ENCODE measurements around the gene NFASC.

Gene NFASC

DNA sequence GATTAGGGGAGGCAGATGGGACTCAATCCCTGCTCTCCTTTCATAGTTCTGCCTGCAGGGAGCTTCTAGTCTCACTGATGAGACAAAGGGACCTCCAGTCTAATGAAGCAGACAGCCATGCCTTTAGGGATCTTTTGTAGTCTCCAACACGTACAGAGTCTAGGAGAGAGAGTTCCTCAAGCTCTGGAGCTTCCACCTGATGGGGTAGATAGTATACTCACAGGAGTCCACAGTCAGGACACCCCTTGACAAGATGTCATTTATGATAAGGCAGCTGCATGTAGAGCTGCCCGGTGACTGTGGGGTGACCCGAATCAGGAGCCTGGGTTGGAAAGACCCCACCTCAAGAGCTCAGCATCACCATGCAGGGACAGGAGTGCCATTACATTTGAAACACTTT is 117.0 kb downstream of the NFASC start:
- H3K4me3 Mint-ChIP-seq, result no peak overlapping the region

DNA sequence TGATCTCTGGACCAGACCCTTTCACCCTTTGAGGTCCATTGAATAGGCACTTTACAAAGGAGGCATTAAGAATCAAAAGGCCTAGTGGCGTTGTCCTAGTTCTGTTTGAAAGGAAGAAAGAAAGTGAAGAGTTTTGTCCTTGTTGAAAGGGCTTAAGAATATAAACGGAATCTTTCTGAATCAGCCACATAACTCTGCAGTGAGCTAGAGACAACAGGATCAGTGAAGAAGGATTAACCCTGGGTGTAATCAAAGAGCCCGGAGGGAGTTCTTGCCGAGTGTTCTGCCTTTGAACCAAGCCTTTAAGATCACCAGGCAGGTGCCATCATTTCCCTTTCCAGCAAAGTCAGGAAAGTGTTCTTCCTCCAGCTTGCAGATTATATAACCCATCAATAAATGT is 117.5 kb downstream of the NFASC start:
- H3K4me3 Mint-ChIP-seq, result no peak overlapping the region
- H3K27me3 Mint-ChIP-seq (ENCODE audit: low read depth), result peaks cover 2% of the 10 kb centered on the region

More for the DNA sequence above, 117.0 kb downstream of the NFASC start:
- Mint-ChIP-seq H3K4me1 (ENCODE audit: low read depth) (peaks cover 10% of the 10 kb centered on the region), H3K9me3 (no peaks in the 10 kb centered on the region), H3K27me3 (ENCODE audit: low read depth) (peaks cover 7% of the 10 kb centered on the region), H3K27ac (no peak overlapping the region), H3K36me3 (ENCODE audit: low read depth) (no peaks in the 10 kb centered on the region)
- no peak for DNase-seq (ENCODE audit: low spot score)

DNA sequence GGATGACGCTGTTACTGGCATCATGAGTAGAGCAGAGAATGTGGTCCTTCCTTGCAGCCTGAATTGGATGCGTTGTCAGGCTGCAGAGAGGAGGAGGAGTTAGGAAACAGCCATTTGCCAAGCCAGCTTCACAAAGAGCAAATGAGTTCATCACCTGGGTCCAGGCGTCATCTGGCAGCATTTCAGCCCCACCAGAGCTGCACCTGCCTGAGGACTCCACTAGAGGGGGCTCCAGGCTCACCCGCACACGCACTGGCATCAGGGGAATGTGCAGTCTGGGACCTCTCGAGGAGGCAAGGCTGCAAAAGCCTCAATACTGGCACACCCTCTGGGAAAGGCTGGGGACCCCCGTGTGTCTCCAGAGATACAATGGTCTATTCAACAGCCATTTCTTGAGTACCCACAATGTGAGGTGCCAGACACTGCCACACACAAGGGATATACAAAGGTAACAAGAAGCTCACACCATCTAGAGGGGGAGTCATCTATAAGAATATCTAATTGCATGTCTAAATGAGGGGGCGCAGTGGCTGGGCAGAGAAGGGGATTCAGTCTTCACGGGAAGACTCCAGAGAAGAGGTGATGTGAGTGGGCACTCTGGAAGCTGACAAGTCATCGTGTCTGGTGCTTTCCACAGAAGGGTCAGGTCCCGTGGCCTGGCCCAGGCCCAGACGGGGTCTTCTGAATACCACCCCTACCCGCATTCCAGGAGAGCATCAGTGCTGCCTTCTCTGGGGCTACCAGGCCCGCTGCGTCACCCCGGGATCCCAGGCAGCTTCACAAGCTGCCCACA is 118.8 kb downstream of the NFASC start:
- DNase-seq (ENCODE audit: low spot score), result peak; percentile 35
- Mint-ChIP-seq H3K9me3 (no peaks in the 10 kb centered on the region), H3K27me3 (ENCODE audit: low read depth) (peaks cover 2% of the 10 kb centered on the region), H3K4me3 (no peak overlapping the region), H3K4me1 (ENCODE audit: low read depth) (peaks cover 8% of the 10 kb centered on the region), H3K36me3 (ENCODE audit: low read depth) (no peaks in the 10 kb centered on the region), H3K27ac (no peak overlapping the region)

More for the DNA sequence above, 117.5 kb downstream of the NFASC start:
- no peaks in the 10 kb centered on the region for H3K9me3 Mint-ChIP-seq
- peaks cover 8% of the 10 kb centered on the region for H3K4me1 Mint-ChIP-seq (ENCODE audit: low read depth)
- H3K36me3 Mint-ChIP-seq (ENCODE audit: low read depth), result no peaks in the 10 kb centered on the region
- DNase-seq (ENCODE audit: low spot score), result no peak
- no peak overlapping the region for H3K27ac Mint-ChIP-seq

DNA sequence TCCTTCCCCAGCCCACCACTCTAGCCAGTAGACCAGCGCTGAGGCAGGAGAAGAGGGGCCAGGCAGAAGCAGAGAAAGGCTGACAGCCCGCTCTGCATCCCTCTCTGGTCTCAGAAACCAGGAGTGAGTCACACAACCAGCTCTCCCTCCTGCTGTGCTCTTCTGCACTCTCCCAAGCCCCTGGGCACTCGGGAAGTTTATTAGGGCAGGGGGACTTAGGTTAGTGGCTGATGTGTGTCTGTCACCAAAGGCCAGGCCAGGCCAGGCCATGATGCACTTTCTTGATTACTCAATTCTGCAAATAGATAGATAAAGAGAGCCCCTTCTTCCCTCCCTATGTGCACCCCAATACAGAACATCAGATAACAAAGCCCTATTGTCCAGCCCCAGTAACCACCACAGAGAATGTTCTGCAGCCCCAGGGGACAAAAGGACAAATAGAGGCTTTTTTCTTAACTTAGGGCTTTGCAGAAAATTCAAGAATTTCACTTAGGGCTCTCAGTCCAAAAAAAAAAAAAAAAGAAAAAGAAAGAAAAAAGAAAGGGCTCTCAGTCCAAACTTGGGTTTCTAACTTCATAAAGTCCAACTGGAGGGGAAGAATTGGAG is 119.5 kb downstream of the NFASC start:
- H3K4me1 Mint-ChIP-seq (ENCODE audit: low read depth), result peaks cover 8% of the 10 kb centered on the region
- H3K27ac Mint-ChIP-seq, result no peak overlapping the region
- no peaks in the 10 kb centered on the region for H3K36me3 Mint-ChIP-seq (ENCODE audit: low read depth)
- H3K27me3 Mint-ChIP-seq (ENCODE audit: low read depth), result peaks cover 2% of the 10 kb centered on the region
- DNase-seq (ENCODE audit: low spot score), result no peak
- no peak overlapping the region for H3K4me3 Mint-ChIP-seq
- H3K9me3 Mint-ChIP-seq, result no peaks in the 10 kb centered on the region

DNA sequence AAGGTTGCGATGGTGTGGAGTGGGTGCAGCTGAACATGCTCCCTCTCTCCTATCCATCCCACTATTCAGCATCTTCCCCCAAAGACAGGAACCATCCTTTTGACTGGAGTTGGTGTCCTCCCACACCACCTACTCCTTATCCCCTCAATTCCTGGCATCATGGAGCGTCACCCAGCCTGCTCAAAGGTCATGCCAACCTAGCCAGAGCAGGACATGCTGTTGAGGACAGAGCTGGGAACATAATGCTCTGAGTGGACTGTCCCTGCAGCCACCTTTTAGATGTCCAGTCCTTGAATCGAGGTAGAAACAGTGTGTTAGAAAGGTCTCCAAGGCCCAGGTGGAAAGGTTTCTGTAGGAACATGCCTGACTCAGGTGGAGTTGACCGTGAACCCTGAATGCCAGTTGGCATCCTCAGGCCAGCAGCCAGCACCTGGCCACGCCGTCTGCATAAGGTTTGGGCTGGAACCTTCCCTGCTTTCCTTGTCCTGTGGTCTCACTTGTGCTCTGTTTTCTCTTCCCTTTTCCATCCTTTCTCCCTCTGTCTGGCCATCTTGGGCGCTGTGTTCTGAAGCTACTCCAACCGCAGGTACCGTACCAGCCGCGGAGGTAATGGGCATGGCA is 120.2 kb downstream of the NFASC start:
- no peak overlapping the region for H3K27ac Mint-ChIP-seq
- no peaks in the 10 kb centered on the region for H3K9me3 Mint-ChIP-seq
- no peak overlapping the region for H3K4me3 Mint-ChIP-seq
- H3K36me3 Mint-ChIP-seq (ENCODE audit: low read depth), result no peaks in the 10 kb centered on the region
- H3K4me1 Mint-ChIP-seq (ENCODE audit: low read depth), result peaks cover 8% of the 10 kb centered on the region
- peaks cover 2% of the 10 kb centered on the region for H3K27me3 Mint-ChIP-seq (ENCODE audit: low read depth)
- no peak for DNase-seq (ENCODE audit: low spot score)

DNA sequence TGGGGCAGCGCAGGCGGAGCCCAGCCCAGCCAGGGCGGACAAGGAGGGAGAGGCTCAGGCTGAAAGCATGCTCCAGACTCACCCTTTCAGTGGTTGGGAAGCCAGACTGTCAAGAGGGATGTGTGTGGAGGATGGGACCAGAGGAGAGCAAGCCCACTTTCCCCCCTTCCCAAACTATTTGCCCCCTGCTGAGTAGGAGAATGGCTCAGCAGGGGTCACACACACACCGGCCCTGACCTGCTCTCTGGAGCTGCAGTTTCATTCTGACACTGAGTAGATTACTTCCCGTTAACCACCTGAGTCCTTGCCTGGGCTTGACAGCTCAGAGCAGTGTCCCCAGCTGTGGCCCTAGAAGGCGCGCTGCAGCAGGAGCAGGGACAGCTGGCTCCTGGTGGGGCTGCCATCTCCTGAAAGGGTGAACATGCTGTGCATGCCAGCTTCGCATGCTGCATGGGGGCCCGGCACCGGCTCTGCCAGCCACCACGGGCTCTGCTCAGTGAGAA is 120.7 kb downstream of the NFASC start:
- Mint-ChIP-seq H3K4me1 (ENCODE audit: low read depth) (peaks cover 8% of the 10 kb centered on the region), H3K27ac (no peak overlapping the region), H3K9me3 (no peaks in the 10 kb centered on the region), H3K4me3 (no peak overlapping the region), H3K36me3 (ENCODE audit: low read depth) (no peaks in the 10 kb centered on the region), H3K27me3 (ENCODE audit: low read depth) (peaks cover 2% of the 10 kb centered on the region)
- DNase-seq (ENCODE audit: low spot score), result no peak

DNA sequence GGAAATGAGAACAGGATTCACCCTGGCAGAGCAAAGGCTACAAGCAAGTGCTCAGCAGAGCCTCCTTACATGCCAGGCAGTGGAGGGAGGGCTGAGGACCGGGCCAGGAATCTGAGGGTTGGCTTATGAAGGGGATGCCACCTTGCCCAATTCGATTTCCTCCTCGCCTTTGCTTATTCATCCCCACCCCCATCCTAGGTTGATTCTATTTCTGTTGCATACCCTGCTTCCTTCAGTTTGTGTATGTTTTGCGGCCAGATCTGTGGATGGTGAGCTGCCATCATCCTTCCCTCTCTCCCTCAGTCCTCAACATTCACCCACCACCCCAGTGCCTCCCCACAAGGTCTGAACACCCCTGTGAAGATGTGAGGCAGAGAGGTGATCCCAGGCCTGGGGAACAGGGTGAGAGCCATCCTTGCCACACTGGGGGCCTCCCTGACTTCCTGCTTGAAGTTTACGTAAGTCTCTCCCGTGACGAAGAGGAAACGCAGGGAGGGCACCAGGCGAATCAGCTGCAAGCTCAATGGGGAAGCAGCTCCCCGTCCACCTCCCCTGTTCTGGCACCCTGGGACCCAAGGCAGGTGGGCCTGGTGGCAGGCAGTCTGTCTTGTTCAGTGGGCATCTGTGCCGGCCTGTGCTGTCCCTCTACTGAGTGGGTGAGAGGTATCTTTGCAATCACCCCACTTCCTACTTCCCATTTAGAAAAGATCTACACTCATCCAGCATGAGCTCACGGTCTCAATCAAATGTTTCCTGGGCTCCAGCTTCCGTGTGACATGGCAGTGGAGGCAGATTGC is 121.7 kb downstream of the NFASC start:
- Mint-ChIP-seq H3K36me3 (ENCODE audit: low read depth) (no peaks in the 10 kb centered on the region), H3K27me3 (ENCODE audit: low read depth) (peaks cover 2% of the 10 kb centered on the region), H3K9me3 (no peaks in the 10 kb centered on the region), H3K4me3 (no peak overlapping the region), H3K27ac (peak overlapping the region; percentile 17), H3K4me1 (ENCODE audit: low read depth) (peaks cover 8% of the 10 kb centered on the region)
- no peak for DNase-seq (ENCODE audit: low spot score)

DNA sequence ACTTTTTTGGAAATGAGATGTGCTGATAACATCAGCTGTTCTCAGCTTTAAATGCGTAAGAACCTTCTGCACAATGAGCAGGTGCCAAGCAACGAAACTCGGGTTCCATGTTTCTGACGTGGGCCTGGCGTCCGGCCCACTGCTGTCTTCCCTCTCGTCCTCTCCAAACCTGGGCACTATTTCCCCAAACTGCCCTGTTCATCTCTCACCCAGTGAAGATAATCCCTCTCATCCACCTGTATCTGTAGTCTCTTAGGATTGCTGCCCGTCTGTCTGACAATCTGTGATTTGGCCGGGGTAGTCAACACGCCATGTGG is 122.3 kb downstream of the NFASC start:
- Mint-ChIP-seq H3K4me3 (no peak overlapping the region), H3K27me3 (ENCODE audit: low read depth) (peaks cover 2% of the 10 kb centered on the region), H3K36me3 (ENCODE audit: low read depth) (no peaks in the 10 kb centered on the region), H3K4me1 (ENCODE audit: low read depth) (peaks cover 8% of the 10 kb centered on the region), H3K9me3 (no peaks in the 10 kb centered on the region), H3K27ac (no peak overlapping the region)
- DNase-seq (ENCODE audit: low spot score), result no peak

DNA sequence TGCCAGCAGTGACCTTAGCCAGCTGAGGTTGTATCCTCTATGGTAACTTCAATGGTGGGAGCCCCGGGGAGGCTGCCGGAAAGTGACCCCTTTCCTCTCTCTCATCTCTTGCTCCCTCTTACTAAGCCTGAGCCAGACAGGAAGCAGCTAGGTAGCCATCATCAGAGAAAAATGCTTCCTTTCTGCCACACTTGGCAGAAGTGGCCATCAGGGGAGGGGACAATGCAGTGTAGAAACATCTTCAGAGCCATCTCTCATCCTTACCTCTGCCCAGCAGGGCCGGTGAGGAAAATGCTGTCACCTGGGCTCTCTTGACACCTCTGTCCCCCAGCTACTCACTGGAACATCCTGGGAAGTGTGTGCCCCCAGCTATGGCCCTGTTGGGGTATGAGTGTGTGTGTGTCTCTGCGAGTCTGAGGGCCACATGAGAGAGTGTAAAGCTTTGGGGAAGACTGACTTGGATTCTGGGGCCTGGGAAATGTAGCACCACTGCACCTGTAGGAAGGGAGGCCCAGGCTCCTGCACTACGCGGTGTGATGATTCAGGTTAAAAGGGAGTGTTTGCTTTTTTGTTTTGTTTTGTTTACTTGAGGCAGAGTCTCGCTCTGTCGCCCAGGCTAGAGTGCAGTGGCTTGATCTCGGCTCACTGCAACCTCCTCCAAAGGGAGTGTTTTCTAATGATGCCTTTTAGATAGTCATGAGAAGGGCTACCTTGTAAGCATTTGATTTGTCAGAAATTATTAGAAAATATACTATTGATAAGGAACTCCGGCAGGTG is 123.6 kb downstream of the NFASC start:
- Mint-ChIP-seq H3K4me1 (ENCODE audit: low read depth) (peaks cover 8% of the 10 kb centered on the region), H3K27me3 (ENCODE audit: low read depth) (peaks cover 2% of the 10 kb centered on the region), H3K36me3 (ENCODE audit: low read depth) (no peaks in the 10 kb centered on the region), H3K9me3 (no peaks in the 10 kb centered on the region), H3K27ac (no peak overlapping the region), H3K4me3 (no peak overlapping the region)
- DNase-seq (ENCODE audit: low spot score), result no peak

DNA sequence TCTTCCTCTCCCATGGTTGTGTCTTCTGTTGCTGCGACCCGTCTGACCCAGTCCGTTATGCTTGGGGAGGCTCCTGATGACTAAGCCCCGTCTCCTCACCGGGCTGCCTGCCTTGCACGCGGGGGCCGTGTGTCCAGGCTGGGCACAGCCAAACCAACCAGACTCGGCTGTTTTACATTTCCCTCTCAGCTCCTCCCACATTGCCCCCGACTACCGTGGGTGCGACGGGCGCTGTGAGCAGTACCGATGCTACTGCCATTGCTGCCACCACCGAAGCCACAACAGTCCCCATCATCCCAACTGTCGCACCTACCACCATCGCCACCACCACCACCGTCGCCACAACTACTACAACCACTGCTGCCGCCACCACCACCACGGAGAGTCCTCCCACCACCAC is 126.3 kb downstream of the NFASC start:
- Mint-ChIP-seq H3K27me3 (ENCODE audit: low read depth) (no peaks in the 10 kb centered on the region), H3K9me3 (no peaks in the 10 kb centered on the region), H3K36me3 (ENCODE audit: low read depth) (no peaks in the 10 kb centered on the region), H3K4me1 (ENCODE audit: low read depth) (peaks cover 8% of the 10 kb centered on the region), H3K4me3 (no peak overlapping the region), H3K27ac (no peak overlapping the region)
- no peak for DNase-seq (ENCODE audit: low spot score)

DNA sequence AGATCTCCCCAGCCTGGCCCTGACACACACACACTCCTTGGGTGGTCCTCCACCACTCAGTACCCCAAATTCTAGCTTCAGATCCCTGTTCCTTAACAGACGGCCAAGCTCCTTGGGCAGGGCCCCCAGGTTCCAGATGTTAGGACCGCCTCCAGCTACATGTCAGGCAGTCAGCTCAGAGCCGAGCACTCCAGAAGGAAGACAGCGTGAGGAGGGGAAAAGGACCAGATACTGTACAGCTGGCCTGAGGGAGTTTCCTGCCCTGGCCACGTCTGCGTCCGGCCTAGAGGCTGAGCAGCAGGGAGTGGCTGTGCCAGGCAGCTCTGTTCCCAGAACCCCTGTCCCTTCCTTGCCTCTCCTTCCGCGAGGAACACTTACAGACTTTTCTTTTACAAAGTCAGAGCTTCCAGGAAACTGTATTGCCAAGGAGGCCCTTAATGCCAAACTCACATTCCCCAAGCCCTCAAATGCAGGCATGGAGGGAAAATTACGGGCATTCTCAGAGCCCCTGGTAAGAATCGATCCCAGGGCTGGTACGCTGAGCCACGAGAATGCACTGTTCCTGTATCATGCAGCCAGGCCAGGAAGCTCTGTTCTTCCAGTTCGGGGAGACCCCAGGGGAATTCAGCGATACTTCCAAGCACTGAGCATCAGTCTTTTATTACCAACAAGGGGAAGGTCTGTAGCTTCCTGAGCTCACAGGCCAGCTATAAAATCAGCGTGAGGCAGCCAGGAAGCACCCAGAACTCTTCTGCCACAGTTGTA is 127.1 kb downstream of the NFASC start:
- H3K36me3 Mint-ChIP-seq (ENCODE audit: low read depth), result no peaks in the 10 kb centered on the region

DNA sequence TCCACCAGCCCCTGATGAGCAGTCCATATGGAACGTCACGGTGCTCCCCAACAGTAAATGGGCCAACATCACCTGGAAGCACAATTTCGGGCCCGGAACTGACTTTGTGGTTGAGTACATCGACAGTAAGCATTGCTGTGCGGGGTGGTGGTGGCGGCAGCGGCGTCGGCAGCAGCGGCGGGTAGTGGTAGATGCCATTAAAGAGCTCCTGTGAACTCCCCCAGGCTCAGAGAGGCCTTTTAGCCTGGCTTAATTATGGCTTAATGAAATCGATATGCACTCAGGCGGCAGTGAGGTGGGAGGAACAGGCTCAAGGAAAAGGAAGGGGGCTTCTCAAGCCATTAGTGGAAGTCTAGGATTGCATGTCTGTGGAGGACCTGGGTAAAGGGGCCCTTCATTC is 130.5 kb downstream of the NFASC start:
- no peak for DNase-seq (ENCODE audit: low spot score)
- H3K36me3 Mint-ChIP-seq (ENCODE audit: low read depth), result no peaks in the 10 kb centered on the region
- H3K4me3 Mint-ChIP-seq, result no peak overlapping the region
- no peaks in the 10 kb centered on the region for H3K4me1 Mint-ChIP-seq (ENCODE audit: low read depth)
- no peaks in the 10 kb centered on the region for H3K27me3 Mint-ChIP-seq (ENCODE audit: low read depth)
- no peaks in the 10 kb centered on the region for H3K9me3 Mint-ChIP-seq
- no peak overlapping the region for H3K27ac Mint-ChIP-seq

More for the DNA sequence above, 127.1 kb downstream of the NFASC start:
- Mint-ChIP-seq H3K27me3 (ENCODE audit: low read depth) (no peaks in the 10 kb centered on the region), H3K9me3 (no peaks in the 10 kb centered on the region), H3K27ac (no peak overlapping the region), H3K4me3 (no peak overlapping the region), H3K4me1 (ENCODE audit: low read depth) (peaks cover 2% of the 10 kb centered on the region)
- no peak for DNase-seq (ENCODE audit: low spot score)

DNA sequence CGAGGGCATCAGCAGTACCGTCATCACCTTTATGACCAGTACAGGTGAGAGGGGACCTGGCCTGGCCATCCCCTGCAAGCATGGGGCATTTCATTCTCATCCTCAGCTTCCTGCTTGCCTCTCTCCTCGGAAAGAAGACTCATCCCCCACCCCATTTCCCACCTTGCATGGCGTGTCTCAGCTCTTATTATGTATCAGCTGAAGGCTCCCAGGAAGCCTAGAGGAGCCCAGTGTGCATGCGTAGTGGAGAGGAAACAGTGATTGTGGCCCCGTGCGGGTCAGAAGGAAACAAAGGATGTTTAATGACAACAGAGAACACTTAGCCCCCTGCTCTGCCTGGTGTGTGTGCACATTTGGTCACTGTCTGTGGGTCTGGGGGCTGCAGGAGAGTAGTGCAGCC is 132.0 kb downstream of the NFASC start:
- H3K9me3 Mint-ChIP-seq, result no peaks in the 10 kb centered on the region
- H3K27me3 Mint-ChIP-seq (ENCODE audit: low read depth), result no peaks in the 10 kb centered on the region
- no peak overlapping the region for H3K4me3 Mint-ChIP-seq
- no peaks in the 10 kb centered on the region for H3K4me1 Mint-ChIP-seq (ENCODE audit: low read depth)
- no peak for DNase-seq (ENCODE audit: low spot score)
- no peak overlapping the region for H3K27ac Mint-ChIP-seq
- no peaks in the 10 kb centered on the region for H3K36me3 Mint-ChIP-seq (ENCODE audit: low read depth)

Data from T-helper 2 cell treated with Interferon-gamma antibody and Interleukin-4, amounts not matched to agents 5 μg/mL and 100 μg/mL, for 36 hours (primary cell).